ENCODE data around the gene SAMD13.
"Not testable (repeated sequence)": the region's sequence is repeated elsewhere in the genome, so short reads cannot be mapped to it uniquely, and the experiment has no call there.

The SAMD13 gene

GRCh38 chr1:84286071-84286470 is 15.4 kb upstream of the SAMD13 start:
- no peak for DNase-seq

- not testable (repeated sequence) for DNase-seq
Measured at GRCh38 chr1:84287389-84287788, 14.1 kb upstream of the SAMD13 start.

- DNase-seq: no peak
Measured at GRCh38 chr1:84289169-84289785, 12.2 kb upstream of the SAMD13 start.

GRCh38 chr1:84291882-84292655 is 9.4 kb upstream of the SAMD13 start:
- no peak for DNase-seq

GRCh38 chr1:84293766-84294165 is 7.7 kb upstream of the SAMD13 start:
- no peak for DNase-seq

- no peak for DNase-seq
Measured at GRCh38 chr1:84294751-84295150, 6.8 kb upstream of the SAMD13 start.

GRCh38 chr1:84297546-84298244 is 3.8 kb upstream of the SAMD13 start:
- DNase-seq: no peak

GRCh38 chr1:84298328-84298683 is 3.2 kb upstream of the SAMD13 start:
- peak in 2 of 5 donors; percentile 23 to 46 for DNase-seq

GRCh38 chr1:84298684-84299535 is 2.6 kb upstream of the SAMD13 start:
- DNase-seq: peak in 3 of 5 donors; percentile 2 to 16 (median 10)

GRCh38 chr1:84299536-84300170 is 1.9 kb upstream of the SAMD13 start:
- no peak for DNase-seq

GRCh38 chr1:84300501-84300900 is 1.0 kb upstream of the SAMD13 start:
- DNase-seq: no peak

- no peak for DNase-seq
Measured at GRCh38 chr1:84301785-84302385, 377 bp downstream of the SAMD13 start.

GRCh38 chr1:84303314-84303830 is 1.9 kb downstream of the SAMD13 start:
- DNase-seq: no peak

- no peak for DNase-seq
Measured at GRCh38 chr1:84307398-84307797, 5.9 kb downstream of the SAMD13 start.

GRCh38 chr1:84311296-84311695 is 9.8 kb downstream of the SAMD13 start:
- no peak for DNase-seq

GRCh38 chr1:84319662-84320061 is 18.2 kb downstream of the SAMD13 start:
- DNase-seq: no peak

GRCh38 chr1:84327830-84328229 is 26.3 kb downstream of the SAMD13 start:
- no peak for DNase-seq

GRCh38 chr1:84330125-84330984 is 28.8 kb downstream of the SAMD13 start:
- no peak for DNase-seq

GRCh38 chr1:84339503-84339902 is 38.0 kb downstream of the SAMD13 start:
- no peak for DNase-seq

- DNase-seq: no peak
Measured at GRCh38 chr1:84344286-84344685, 42.8 kb downstream of the SAMD13 start.

- no peak for DNase-seq
Measured at GRCh38 chr1:84345220-84345619, 43.7 kb downstream of the SAMD13 start.
